Fibroblast of pulmonary artery (primary cell): Measurements from ENCODE around the gene FBF1.

Experiments used
- DNase-seq: peaks from one replicate; pipeline ENCODE4 v3.0.0-alpha.2; 2010; ENCODE audit warnings: low read depth
- H3K4me3 ChIP-seq: replicated peaks from 2 replicates; pipeline ENCODE4 v1.5.1; 2011; ENCODE audit warnings: low read depth, mild to moderate bottlenecking, control low read depth, low read length, moderate library complexity
- CTCF ChIP-seq: IDR thresholded peaks from 2 replicates; pipeline ENCODE4 v1.5.1; 2011; ENCODE audit warnings: mild to moderate bottlenecking, control low read depth, low read length, inconsistent platforms; ENCODE audit errors: missing control alignments

FBF1 gene

GRCh38 chr17:75861927-75862317, 78.9 kb downstream of the FBF1 start:
- H3K4me3 ChIP-seq = no peak overlapping the region
- no peak for DNase-seq
- TF ChIP-seq CTCF = no peak
